Measurements from ENCODE around the gene ASCL2.

ASCL2 gene

DNA sequence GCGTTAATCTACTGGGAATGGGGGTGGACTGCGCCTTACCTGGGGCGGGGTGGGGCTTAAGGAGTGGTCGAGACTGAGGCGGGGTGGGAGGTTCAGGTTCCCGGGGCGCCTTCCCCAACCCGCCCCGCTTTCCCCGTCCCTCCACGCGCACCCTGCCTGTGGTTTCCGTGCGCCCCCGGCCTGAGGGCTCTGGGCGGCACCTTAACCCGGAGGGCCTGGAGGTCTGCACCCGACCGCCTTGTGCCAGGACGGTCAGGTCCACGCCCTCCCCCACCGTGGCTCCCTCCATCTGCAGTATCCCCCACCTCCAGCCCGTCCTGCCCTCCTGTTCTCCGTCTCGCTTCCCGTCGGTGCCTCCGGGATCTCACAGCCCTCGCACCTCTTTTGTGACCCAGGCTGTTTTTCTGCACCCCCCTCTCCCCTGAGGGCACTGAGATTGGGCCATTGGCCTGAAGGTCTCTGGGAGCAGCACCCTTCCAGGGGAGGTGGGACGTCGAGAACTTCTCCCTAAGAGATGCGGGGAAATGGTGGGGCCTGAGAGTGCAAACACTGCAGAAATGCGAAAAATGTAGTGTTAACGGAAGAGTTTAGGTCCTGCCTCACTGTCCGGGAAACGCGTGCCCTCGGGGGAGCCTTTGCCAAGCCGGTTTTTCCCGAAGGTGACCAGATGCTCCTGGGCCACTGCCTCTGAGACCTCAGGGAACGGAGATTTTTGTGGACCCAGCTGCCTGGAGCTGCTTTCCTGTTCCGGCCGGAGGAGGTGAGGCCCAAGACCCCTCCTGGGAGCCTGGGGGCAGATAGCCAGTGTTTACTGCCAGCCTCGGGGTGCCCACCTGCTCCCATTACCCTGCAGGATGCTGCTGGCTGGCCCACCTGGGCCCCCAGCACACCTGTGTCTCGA is 1.2 kb upstream of the ASCL2 start:
- no peak for DNase-seq

DNA sequence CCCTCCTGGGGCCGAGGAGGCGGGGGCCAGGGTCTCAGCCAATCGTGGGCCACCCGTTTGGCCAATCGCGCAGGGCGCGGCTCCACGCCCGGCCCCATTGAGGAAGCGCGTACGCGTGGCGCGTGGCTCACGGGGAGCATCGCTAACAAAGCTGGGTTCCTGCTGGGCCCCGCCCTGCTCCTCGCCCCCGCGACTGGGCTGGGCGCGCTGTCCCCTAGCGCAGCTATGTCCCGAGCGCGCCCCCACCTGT is 614 bp upstream of the ASCL2 start:
- DNase-seq, result peak; percentile 72

DNA sequence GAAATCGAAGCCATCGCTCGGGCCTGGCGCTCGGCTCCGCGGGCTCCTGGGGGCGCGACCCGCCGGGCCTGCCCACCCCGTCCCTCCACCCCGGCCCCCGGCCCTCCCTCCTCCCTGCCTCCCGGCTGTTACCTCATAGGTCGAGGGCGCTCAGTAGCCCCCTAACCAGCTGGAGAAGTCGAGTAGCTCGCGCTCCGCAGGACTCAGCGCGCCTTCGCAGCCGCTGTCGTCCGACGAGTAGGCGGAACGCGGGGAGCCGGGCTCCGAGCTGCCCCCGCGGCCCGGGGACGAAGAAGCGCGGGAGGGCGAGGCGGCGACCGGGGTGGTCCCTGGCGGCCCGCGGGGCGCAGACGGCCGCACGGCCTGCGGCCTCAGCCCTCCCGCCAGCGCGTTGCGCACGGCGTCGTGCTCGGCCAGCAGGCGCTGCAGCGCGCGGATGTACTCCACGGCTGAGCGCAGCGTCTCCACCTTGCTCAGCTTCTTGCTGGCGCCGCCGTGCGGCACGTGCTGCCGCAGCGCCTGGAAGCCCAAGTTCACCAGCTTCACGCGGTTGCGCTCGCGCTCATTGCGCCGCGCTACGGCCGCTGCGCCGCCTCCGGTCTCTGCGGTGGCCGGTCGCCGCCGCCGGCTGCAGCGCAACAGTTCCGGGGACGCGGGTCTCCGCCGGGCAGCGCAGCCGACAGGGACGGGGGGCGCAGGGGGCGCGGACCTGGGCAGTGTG is 627 bp downstream of the ASCL2 start:
- peak; percentile 52 for DNase-seq

DNA sequence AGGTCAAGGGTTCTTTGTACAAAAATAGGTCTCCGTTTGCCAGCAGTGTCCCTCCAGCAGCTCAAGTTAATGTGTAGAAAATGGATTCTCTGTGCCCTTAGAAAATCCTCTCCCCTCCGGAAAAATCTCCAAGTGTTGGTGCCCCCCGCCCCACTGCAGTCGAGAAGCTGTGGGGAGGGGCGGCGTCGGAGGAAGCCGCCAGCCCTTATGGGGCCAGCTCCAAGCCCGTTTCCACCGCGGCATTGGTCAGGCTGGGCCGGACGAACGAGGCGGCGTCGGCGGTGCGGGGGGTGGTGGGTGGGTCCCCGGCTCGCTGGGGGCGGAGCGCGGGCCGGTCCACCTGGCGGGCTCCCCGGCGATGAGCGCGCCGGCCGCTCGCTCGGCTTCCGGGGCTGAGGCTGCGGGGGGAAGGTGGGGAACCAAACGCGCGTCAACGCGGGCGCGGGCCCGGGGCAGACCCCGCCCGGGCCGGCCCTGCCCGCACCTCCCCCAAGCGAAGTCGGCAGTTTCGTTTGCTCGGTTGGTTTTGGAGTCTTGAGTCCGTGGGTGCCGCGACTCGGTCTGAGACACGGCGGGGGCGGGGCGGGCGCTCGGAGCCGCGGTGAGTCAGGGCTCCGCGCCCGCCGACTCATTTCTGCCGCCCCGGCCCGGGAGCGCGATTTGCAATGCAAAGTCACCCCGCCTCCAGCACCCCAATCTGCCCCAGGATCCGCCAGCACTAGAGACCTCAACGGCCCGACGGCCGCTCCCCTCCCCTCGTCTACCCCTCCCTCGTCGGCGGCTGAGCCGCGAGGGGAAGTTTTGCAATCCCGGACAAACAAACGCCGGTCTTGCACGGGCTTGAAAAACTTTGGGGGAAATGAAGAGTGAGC is 1.4 kb downstream of the ASCL2 start:
- DNase-seq, result peak; percentile 87

DNA sequence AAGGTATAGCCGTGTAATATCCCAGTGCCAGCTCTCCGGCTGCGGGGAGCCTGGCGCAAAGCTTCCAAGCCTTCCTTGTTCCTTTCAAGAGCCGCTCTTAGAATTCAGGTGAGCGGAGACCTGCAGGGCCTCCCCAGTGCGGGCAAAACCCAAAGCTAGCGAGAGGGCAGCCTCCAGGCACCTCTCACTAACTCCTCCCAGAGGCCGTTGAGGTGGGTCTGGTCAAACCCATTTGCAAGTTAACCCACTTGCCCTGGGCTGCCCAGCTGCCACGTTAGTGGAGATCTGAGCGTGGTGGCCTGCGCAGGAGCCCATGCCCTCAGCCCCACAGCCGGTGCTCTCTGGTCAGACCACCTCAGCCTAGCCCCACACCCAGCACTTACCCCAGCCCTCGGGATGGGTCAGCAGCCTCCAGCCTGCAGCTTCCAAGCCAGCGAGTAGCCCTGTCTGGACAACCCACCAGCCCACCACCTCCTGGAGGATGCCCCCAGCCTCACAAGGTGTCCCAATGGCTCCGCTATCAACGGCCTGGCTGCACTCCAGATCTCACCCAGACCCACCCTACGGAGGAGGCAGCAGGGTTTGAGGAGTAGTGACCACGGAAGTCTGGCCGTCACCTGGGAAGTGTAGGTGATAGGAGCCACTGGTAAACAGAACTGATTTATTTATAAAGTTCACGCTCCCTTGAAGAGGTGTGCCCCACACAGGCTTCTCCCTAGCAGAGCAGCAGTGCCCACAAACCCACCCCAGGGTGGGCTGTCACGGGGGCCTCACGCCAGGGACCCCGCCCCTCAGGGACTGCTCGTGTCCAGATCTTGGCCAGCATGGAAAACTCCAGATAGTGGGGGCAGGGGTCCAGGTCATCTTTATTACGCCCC is 2.3 kb downstream of the ASCL2 start:
- no peak for DNase-seq

DNA sequence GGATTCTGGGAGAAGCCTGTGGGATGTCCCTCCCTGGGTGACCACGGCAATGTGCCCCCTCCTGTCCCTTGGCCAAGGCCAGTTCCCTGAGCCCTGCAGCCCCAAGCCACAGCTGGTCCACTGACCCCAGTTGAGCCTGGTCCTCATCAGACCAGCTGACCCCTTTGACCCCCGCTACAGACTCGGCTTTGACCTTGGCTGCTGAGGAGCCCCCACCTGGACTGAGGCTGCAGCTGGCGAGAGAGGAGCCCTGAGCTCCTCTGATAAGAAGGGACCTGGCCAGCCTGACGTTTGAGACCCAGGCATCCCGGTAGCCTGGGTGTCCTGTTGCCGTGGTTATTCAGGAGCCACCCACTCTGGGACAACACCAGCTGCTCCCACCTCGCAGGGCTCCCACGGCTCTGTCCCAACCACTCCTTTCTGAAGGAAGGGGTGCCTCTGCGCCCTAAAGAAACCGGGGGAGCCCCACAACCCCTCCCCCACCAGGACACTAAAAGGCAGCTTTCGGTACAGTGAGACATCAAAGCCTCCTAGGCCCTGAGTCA is 3.0 kb downstream of the ASCL2 start:
- no peak for DNase-seq

DNA sequence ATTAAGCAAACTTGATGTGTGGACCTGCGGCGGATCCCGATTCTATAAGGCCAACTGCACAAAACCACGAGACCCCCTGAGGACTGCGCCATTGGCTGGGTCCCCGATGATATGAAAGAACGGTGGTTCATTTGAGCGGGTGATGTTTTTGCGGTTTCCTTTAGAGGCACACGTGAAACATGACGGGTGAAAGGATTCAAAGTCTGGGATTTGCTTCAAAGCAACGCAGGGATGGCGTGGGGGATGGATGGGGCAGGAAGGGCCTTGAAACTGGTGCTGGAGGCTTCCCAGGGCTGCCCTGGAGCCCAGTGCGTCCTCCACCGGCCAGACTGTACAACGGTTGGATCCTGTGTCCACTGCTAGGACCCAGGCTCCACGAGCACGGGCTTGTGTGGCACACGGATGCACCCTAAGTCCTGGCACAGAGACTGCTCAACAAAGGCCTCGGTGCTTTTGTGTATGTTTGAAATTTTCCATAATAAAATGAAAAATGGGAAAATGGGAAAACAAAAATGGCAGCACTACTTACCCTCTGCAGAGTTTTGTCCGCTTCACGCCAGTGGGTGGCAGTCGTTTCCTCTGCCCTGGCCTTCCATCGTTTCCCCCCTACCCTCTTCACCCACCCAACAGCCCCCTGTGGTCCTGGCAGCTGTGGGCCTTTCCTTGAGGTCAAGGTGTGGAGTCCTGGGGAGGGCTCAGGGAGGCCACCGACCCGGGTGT is 3.6 kb downstream of the ASCL2 start:
- DNase-seq, result no peak

DNA sequence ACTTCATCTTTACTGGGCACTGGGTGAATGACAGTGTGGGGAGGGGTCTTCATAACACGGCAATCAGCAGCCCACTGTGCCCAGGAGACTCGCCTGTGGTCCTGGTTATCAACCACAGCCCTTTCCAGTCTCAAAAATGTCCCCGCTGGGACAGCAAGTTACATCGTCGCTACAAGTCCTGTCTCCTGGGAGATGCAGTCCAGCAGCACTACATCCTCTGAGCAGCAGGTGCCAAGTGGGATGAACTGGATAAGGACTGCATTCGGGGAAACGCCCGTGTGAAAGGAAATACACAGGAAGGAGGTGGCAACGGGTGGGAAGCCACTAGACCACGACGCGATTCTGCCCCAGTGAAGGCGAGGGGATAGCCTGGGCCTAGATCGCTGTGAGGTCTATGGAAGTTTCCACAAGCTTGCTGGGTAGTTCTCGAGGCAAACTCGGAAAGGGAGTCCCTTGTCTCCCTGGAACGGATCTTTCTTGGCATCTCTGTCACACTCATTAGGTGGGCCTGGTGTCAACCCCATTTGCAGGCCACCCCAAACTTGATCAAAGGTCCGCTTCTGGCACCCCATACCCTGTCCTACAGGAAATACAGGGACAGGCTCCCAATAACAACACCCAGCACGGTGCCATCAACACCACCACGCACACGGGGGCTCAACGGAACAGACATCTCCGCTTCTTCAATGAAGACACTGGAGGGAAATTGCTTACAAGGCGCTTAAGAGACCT is 4.4 kb downstream of the ASCL2 start:
- DNase-seq, result no peak

DNA sequence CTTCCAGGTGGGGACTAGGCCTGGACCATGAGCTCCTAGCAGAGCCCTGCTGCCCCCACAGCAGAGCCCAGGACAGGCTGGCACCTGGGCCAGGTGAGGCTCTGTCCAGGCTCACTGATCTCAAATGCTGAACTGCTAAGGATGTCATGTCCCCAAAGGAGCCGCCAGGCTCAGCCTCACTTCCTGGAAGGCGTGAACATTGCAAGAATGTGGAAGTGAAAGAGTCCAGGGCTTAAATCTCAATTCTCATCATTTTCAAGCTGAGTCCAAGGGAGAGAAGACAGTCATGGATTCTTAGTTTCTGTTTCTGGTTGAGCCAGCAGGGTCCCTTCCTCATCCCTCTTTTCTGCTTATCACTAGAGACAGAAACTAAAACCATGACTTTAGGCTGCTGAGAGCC is 5.0 kb downstream of the ASCL2 start:
- DNase-seq, result no peak

DNA sequence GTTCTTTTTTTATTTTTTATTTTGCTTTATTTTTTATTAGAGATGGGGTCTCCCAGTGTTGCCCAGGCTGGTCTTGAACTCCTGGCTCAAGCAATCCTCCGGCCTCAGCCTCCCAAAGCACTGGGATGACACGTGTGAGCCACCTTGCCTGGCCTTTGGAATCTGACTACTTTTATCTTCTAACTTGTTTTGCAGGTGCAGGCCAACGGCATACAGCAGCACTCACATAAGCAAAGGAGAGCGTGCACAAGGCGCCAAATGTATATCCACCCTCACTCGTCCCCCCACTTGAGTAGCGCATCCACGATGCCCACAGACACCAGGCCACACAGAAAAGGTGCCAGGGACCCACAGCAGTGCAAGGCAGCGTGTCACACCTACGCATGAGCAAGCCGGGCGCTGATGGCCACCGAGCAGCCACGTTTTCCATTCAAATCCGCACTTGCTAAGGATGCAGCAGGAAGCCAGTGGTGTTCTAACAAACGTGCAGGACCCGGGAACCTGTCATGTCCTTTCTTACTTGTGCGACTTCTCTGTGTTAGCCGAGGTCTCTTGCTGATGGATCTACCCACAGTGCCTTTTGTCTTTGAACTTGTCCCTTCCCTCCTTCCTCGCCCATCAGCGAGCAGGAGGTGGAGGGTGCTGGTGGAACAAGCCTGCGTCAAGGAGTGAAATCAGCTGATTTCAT is 5.9 kb downstream of the ASCL2 start:
- no peak for DNase-seq

DNA sequence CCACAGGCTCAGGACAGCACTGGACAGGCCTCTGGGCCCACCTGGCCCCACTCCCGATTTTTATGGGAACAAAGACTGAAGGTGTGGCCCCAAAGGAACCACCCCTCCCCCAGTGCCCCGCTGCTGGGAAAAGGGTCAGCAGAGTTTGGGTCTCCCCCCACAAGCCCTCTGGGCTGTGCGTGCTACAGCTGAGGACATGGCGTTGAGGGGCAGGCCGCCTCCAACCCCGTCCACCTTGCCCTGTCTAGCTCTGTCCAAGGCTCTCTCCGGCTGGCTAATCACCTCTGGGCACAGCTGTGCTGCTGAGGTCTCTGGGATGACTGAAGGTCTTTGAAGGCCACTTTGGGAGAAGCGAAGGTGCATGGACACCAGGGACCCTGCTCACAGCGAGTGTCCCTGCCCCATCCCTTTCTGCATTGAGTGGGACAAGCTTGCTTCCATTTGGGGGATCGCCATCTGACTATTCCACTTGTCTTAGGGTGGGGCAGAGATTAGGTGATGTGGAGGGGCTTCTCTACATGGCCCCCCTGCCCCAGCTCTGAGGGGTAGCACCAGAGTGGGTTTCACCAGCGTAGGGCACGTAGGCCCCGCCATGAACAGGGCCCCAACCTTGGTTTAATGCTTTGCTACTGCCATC is 6.5 kb downstream of the ASCL2 start:
- DNase-seq, result no peak

DNA sequence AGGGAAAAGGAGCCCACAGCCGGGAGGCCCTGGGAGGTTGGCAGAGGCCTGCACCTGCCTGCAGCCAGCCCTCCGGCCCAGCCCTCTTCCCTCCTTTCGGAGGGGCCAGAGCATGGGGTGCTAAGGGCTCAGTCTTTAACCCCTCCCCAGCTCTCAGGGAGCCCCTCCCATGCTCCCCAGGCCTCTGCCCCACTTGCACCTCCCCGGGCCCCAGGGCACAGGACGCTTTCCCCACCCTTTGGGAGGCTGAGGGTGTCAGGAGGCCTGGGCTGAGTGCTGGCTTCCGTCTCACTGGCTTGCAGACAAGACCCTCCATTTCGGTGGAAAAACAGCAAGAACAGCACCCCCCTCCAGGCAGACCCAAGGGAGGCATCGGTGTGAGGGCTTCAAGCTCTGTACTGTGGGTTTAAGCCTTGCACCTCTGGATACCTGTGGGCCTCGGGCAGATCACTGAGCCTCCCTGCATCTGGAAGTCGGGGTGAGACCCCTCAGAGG is 7.3 kb downstream of the ASCL2 start:
- no peak for DNase-seq

DNA sequence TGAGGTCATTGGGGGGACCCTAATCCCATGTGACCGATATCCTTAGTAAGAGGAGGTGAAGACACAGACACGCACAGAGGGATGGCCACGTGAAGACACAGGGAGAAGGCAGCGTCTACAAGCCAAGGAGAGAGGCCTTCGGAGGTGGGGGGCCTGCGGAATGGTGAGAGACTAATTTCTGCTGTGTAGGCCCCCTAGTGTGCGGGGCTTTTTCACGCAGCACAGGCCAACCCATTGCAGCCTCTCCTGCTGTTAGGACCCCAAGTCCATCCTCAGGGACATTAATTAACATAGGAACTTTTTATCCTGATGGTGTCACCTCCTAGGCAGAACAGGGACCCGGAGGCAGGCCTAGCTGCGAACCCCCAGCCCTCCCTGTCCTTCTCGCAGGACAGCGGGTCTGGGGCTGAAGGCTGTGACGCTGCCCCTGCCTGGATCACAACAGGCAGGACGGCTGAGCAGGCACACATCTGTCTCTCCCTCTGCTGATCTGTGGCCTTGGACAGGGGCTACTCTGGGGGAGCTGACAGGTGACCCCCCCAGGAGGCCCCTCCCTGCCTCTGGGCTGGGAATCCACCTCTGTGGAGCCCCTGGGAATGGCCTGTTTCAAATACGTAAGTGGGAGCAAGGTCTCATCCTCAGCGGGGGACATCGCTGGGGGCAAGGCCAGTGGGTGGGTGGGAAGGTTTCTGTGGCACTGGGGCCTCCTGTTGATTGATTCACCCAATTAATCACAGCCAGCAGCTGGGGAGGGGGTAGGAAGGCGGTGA is 7.9 kb downstream of the ASCL2 start:
- no peak for DNase-seq

DNA sequence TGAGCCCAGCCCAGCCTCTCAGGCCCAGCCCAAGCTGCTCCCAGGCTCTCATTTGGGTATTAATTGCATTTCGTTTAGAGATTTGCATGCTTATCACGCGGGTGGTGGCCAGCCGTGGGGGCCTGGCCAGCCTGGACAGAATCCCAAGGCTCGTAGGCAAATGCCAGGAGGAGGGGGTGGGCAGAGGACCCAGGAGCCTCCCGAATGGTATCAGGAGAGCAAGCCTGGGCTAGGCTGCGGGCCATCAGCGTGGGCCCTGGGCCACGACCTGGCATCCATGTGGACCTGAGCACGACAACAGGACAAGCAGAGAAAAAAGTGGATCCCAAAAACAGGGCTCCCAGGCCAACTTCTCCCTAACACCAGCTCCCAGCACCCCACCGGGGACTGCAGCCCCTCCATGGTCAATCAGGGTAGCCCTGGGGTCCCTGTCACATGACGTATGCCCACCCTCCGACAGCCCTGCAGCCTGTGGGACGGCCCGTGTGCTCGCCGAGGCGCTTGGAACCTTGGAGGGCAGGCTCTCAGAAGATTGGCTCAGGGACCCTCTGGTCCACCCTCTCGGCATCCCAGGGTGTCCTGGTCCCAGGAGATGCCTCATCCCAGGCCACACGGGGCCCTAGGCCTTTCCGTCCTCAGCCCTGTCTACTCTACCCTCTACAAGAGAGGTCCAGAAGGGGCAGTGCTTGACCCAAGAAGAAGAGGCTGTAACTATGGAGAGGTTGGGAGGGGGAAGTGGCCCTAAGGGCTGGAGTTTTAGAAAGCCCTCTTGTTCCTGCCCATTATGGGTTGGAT is 8.8 kb downstream of the ASCL2 start:
- DNase-seq, result no peak

DNA sequence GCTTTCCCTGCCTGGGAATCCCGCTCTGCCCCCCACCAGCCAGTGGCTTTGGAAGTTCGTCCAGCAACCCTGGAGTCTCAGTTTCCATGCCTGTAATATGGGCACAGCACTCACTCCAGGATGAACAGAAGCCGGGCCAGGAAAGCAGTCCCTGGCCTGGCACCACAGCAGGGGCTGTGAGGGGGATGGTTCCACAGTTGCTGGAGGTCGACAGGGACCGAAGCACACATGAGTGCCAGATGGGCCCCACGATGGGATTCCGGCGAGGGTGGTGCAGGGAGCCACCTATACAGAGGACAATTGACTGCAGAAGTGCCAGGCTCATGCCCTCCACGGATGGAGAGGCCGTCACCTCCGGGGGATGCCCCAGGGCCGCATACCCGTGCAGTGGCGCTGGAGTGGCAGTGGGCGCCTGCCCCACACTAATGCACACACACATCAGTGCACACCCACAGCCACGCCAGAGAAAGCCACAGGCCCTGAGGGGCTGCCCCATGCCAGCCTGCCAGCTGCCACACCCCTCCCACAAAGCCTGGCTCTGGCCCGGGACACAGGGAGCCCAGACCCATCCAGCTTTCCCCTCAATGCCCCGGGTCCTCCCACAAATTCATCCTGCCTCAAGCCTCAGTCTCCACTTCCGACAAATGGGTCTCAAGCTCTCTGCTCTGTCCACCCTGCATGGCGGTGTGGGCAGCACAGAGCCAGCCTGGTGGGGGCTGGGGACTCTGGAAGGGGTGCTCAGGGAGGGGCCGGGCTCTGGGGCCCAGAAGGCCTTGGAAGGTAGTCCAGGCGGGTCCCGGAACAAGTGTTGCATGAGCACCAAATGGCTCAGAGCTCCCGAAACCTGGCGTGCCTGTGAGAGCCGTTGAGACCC is 9.7 kb downstream of the ASCL2 start:
- DNase-seq, result no peak

DNA sequence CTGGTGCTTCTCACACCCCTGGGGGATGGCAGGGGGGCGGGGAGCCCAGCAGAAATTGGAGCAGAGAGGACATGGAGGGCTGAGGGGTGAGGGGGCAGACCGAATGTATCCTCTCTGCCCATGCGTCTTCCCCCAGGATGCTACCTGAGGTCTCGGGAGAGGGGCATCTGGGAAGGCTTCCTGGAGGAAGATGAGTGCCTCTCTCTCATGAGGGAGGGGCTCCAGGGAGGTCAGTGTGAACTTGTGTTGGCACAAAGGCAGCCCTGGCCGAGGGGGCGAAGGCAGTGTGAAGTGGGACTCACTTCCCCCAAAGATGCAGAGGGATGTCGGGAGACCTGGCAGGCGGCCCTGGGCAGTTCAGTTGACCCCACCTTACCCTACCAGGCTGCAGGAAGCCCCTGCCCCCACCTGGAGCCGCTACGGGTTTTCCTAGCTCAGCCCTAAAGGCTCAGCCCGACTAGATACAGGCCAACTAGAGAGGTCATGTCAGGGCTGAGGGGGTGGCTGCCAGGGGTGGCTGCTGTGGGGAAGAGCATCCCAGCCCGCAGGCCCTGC is 10.4 kb downstream of the ASCL2 start:
- DNase-seq, result no peak

DNA sequence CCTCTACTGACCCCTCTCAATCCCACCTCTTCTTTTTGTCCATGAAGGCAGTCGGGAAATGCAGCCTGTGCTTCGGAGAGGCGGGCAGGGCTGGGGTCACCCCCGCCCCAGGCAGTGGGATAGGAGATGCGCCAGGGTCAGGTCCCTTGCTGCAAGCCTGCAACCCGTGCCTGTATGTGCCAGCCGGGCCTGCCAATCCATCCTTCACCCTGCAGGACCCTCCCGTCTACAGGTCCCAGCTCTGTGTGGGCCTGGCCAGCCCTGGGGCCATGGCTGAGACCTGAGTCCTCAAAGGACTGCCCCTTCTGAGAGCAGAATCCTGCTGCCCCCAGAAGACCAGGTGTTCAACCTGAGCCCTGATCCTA is 10.9 kb downstream of the ASCL2 start:
- DNase-seq, result no peak

All from activated CD8-positive, alpha-beta memory T cell treated with anti-CD3 and anti-CD28 coated beads, Interleukin-2, amount 50 U/mL, for 4 hours (primary cell).